BLaER1 treated with 17β-estradiol and CSF1 and Interleukin-3, amounts not matched to agents 10 nM and 100 nM (cell line): ENCODE results near the gene GRIN2A.
A peak's percentile ranks its signal among the peaks of the same experiment; 100 is the strongest.

Experiments
- H3K27ac ChIP-seq, 11 experiments: shearing (Covaris generic); formaldehyde crosslinking; 2 replicates each; pipeline ENCODE4 v1.8.1; 2022
- H3K27me3 ChIP-seq, 11 experiments: shearing (Covaris generic); formaldehyde crosslinking; 2 replicates each; pipeline ENCODE4 v1.8.1; 2022
- H3K36me3 ChIP-seq, 11 experiments: shearing (Covaris generic); formaldehyde crosslinking; 2 replicates each; pipeline ENCODE4 v1.8.1; 2022
- H3K4me1 ChIP-seq, 10 experiments: shearing (Covaris generic); formaldehyde crosslinking; 2 replicates each; pipeline ENCODE4 v1.8.1; 2022
- H3K4me2 ChIP-seq, 11 experiments: shearing (Covaris generic); formaldehyde crosslinking; 2 replicates each; pipeline ENCODE4 v1.8.1; 2022
- H3K4me3 ChIP-seq, 10 experiments: shearing (Covaris generic); formaldehyde crosslinking; 2 replicates each; pipeline ENCODE4 v1.8.1; 2022
- H3K9ac ChIP-seq, 11 experiments: shearing (Covaris generic); formaldehyde crosslinking; 2 replicates each; pipeline ENCODE4 v1.8.1; 2022
- H3K9me3 ChIP-seq, 11 experiments: shearing (Covaris generic); formaldehyde crosslinking; replicated peaks in 1 of 11; 2 replicates each; pipeline ENCODE4 v1.8.1; 2022
- H4K20me1 ChIP-seq, 11 experiments: shearing (Covaris generic); formaldehyde crosslinking; 2 replicates each; pipeline ENCODE4 v1.8.1; 2022
- Cebpa-rat ChIP-seq, 11 experiments: shearing (Covaris generic); IDR thresholded peaks; 2 replicates each; pipeline ENCODE4 v1.8.1; 2022

The GRIN2A gene

DNA sequence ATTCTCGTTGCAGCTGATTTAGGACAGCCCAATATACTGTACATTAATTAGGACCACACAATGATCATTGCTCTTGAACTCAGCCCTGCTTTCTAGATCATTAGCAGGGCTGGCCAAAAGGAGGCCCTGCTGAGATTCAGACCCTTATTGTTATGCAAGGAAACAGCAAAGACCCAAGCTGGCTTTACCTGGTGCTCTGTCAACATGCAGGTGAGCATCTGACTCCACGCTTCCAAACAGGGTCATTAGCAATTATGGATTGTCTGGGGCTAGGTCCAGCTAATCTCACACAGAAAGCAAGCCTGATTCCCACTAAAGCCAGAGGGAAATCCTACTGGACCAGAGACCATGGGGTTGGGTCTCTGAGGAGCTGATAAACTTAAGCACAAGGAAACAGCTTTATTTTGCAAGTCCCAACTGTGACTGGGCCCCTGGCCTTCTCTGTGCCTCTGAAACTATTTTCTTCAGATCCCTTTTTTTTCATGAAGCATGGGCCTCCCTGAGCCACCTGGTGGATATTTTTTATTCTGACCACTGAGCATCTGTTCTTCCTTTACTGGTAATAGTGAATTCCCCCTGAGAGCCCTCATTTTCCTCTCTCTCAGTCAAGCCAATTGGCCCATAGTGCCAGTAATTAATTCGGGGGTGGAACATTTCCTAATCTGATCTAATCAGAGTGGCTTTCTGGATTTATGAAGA, 236.1 kb downstream of the GRIN2A start:
- H3K4me1 ChIP-seq, result no peaks in the 10 kb centered on the region
- no peaks in the 10 kb centered on the region for H3K27me3 ChIP-seq
- H3K4me3 ChIP-seq, result no peak overlapping the region
- H4K20me1 ChIP-seq, result no peaks in the 10 kb centered on the region
- H3K4me2 ChIP-seq, result no peak overlapping the region
- H3K9ac ChIP-seq, result no peak overlapping the region
- TF ChIP-seq Cebpa-rat (IDR thresholded peaks at IDR 0.05), result no peak
- H3K27ac ChIP-seq, result no peak overlapping the region
- H3K36me3 ChIP-seq, result no peaks in the 10 kb centered on the region
- no peaks in the 10 kb centered on the region for H3K9me3 ChIP-seq

DNA sequence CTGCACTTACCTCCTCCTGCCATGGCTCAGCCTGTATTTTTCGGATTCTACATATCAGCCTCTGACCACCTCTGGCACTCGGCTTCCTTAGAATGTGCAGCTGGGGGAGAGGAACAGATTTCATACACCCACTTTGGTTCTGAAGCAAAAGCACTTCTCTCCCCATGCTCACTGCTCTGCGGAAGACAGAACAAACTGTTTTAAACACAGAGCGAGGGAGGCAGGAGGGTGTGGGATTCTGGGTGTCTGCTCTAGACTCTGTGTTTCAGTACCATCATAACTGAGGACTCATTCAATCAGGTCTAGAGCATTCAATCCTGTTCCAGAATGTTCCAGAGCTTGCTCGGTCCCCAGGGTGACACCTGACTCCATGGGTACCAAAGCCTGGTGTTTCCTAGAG, 239.1 kb downstream of the GRIN2A start:
- no peaks in the 10 kb centered on the region for H3K9me3 ChIP-seq
- no peaks in the 10 kb centered on the region for H3K4me1 ChIP-seq
- no peak overlapping the region for H3K9ac ChIP-seq
- TF ChIP-seq Cebpa-rat (IDR thresholded peaks at IDR 0.05), result no peak
- H3K27me3 ChIP-seq, result no peaks in the 10 kb centered on the region
- H3K4me3 ChIP-seq, result no peak overlapping the region
- H3K27ac ChIP-seq, result no peak overlapping the region
- no peak overlapping the region for H3K4me2 ChIP-seq
- H3K36me3 ChIP-seq, result no peaks in the 10 kb centered on the region
- H4K20me1 ChIP-seq, result no peaks in the 10 kb centered on the region

DNA sequence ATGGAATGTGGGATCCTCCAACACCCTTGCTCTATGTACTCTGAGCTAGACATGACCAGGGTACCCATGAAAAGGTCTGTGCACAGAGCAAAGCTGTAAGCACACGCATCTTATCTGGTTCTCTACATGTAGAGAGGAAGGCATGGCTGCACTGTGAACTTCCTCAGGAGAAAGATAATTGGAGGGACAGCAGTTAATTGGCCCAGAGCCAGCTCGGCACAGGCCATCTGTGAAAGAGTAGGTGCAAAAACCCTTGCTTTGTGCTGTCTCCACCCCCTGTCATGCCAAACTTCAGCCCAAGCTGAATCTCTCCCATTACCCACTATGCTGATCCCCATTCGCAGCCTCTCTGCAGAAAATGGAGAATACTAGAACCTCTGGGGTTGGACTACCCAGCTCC, 241.0 kb downstream of the GRIN2A start:
- H3K4me1 ChIP-seq, result no peaks in the 10 kb centered on the region
- H3K4me2 ChIP-seq, result no peak overlapping the region
- no peaks in the 10 kb centered on the region for H3K9me3 ChIP-seq
- H3K27me3 ChIP-seq, result no peaks in the 10 kb centered on the region
- H4K20me1 ChIP-seq, result no peaks in the 10 kb centered on the region
- no peak overlapping the region for H3K4me3 ChIP-seq
- TF ChIP-seq Cebpa-rat (IDR thresholded peaks at IDR 0.05), result no peak
- no peak overlapping the region for H3K27ac ChIP-seq
- H3K9ac ChIP-seq, result no peak overlapping the region
- no peaks in the 10 kb centered on the region for H3K36me3 ChIP-seq

DNA sequence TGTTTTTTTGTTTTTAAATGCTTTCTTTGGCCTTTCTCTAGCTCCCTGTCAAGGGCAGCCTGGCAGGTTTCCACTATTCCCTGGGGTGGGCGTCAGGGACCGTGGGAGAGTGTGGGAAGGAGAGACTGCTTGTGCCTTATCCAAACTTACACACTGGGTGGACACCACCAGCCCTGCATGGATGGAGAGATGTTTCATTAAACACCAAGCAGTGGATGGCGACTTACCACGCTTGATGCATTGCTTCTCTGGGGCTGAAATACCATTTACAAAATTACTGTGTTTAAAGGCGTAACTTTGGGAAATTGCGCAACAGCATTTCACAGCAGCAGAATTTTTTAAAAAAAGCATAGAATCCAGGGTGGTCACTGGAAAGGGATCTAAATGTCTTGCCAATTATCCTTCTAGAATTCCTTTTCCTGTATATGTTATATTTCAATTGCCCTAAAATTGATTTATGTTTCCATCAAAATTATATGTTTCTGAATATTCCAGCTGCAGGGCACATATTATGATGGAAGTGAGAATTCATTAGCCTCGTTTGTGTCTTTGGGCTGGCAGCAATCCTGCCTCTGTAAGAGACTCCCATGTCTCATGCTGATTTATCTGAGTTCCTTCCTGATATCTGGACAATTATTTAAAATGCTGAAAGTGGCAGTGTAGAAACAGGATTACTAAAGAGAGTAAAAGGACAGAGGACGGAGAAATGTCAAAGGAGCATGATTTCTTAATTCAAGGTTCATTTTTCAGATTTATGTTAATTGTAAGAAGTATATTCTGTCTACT, 247.3 kb downstream of the GRIN2A start:
- no peak overlapping the region for H3K4me3 ChIP-seq
- no peak overlapping the region for H3K27ac ChIP-seq
- no peaks in the 10 kb centered on the region for H3K9me3 ChIP-seq
- no peaks in the 10 kb centered on the region for H3K27me3 ChIP-seq
- no peaks in the 10 kb centered on the region for H3K36me3 ChIP-seq
- peak; percentile 47 to 91 (median 72); a peak in 19 of 22 replicates for TF ChIP-seq Cebpa-rat (IDR thresholded peaks at IDR 0.05)
- H3K4me2 ChIP-seq, result no peak overlapping the region
- H3K9ac ChIP-seq, result no peak overlapping the region
- no peaks in the 10 kb centered on the region for H4K20me1 ChIP-seq
- no peaks in the 10 kb centered on the region for H3K4me1 ChIP-seq

DNA sequence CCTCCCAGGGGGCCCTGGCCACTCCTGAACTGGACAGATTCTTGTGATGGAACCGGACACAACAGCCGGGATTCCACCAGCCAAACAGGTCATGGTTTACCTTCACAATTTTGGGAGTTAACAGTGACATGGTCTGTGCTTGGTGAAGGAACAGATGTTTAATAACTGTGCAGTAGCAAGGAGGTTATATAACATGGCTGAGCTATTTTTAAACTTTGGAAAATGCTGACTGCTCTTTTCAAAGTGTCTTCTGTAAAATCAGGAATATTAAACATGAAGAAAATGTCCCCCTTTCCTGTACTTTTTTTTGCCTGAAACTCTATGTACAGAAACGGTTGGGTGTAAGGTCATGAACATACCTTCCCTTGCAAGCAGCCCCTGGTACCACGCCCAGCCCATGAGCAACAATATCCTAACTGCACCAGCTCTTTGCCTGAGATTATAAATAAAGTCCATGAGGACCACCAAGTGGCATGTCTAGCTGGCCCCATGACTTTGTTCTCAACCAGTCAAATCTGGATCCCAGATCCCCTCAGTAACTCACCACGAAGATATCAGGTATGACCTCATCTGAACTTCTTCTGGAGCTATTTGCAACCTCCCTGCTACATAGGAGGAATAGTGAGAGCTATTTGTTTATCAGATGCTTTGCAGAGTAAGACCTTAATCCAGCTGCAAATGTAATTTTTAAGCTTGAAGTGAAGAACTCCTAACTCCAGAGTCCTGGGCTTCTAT, 249.1 kb downstream of the GRIN2A start:
- no peaks in the 10 kb centered on the region for H3K9me3 ChIP-seq
- no peak overlapping the region for H3K4me2 ChIP-seq
- no peak overlapping the region for H3K9ac ChIP-seq
- no peak for TF ChIP-seq Cebpa-rat (IDR thresholded peaks at IDR 0.05)
- no peak overlapping the region for H3K4me3 ChIP-seq
- peaks cover 0 to 11% (median 0%) of the 10 kb centered on the region in 10 experiments; a peak in 4 of 20 replicates for H3K4me1 ChIP-seq
- no peaks in the 10 kb centered on the region for H3K27me3 ChIP-seq
- no peak overlapping the region for H3K27ac ChIP-seq
- H4K20me1 ChIP-seq, result no peaks in the 10 kb centered on the region
- no peaks in the 10 kb centered on the region for H3K36me3 ChIP-seq

DNA sequence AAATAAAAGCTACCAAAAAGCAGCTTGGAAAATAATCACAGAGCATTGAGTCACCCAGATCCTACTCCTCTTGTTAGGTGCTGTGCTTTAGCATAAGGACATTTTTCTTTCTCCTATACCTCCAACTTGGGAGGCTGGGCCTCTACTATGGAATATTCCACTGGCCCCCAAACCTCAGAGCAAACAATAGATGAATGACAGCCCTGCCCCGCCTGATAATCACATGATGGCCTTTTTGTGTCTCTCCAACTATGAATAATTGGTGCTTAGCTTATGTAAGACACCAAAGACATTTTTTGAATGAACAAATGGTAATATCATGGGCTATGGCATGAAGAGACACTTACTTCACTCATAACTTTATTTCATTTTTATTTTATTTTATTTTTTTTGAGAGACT, 250.2 kb downstream of the GRIN2A start:
- H3K4me2 ChIP-seq, result no peak overlapping the region
- H3K4me1 ChIP-seq, result peaks cover 0 to 11% (median 0%) of the 10 kb centered on the region in 10 experiments; a peak in 4 of 20 replicates
- no peaks in the 10 kb centered on the region for H3K27me3 ChIP-seq
- no peak overlapping the region for H3K4me3 ChIP-seq
- no peaks in the 10 kb centered on the region for H3K36me3 ChIP-seq
- H4K20me1 ChIP-seq, result no peaks in the 10 kb centered on the region
- no peak overlapping the region for H3K27ac ChIP-seq
- H3K9ac ChIP-seq, result no peak overlapping the region
- no peak for TF ChIP-seq Cebpa-rat (IDR thresholded peaks at IDR 0.05)
- H3K9me3 ChIP-seq, result no peaks in the 10 kb centered on the region

DNA sequence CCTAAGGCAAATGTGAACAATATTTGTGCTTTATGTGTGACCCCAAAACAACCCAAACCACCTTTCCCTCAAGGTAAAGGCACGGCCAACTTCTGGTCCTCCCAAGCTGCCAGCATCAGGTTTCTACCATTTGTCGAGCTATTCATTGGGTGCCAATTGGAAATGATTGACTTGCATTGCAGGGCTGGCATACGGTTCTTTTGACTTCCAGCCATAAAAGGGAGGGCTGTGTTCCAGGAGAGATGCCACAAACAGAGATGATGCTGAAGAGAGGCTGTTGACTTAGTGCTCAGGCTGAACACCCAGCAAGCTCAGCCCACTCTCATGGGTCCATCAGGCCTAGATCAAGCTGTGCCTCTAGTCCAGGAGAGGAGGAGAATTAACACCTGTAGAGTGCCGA, 252.4 kb downstream of the GRIN2A start:
- H3K9ac ChIP-seq, result no peak overlapping the region
- H3K4me2 ChIP-seq, result no peak overlapping the region
- no peak overlapping the region for H3K4me3 ChIP-seq
- no peak overlapping the region for H3K27ac ChIP-seq
- H4K20me1 ChIP-seq, result no peaks in the 10 kb centered on the region
- no peaks in the 10 kb centered on the region for H3K9me3 ChIP-seq
- no peaks in the 10 kb centered on the region for H3K36me3 ChIP-seq
- no peak for TF ChIP-seq Cebpa-rat (IDR thresholded peaks at IDR 0.05)
- peaks cover 0 to 11% (median 0%) of the 10 kb centered on the region in 10 experiments; a peak in 4 of 20 replicates for H3K4me1 ChIP-seq
- H3K27me3 ChIP-seq, result no peaks in the 10 kb centered on the region

DNA sequence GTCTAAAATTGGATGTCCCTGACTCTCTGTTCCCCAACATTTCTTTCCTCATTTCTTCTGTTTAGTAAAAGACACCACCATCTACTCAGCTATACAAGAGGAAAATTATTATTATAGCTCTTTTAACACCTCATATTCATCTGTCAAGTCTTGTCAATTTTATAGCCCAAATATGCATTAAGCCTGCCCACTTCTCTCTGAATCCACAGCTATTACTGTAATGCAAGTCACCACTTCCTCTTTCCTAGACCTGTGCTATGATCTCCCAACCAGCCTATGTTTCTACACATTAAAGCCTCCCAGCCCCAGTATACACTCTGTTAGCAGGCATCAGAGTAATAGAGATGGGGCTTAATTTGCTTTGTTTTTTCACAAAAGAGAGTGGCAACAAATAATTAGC, 252.9 kb downstream of the GRIN2A start:
- no peak overlapping the region for H3K4me3 ChIP-seq
- no peaks in the 10 kb centered on the region for H3K36me3 ChIP-seq
- no peaks in the 10 kb centered on the region for H3K27me3 ChIP-seq
- no peaks in the 10 kb centered on the region for H4K20me1 ChIP-seq
- no peaks in the 10 kb centered on the region for H3K9me3 ChIP-seq
- H3K4me2 ChIP-seq, result no peak overlapping the region
- no peak overlapping the region for H3K27ac ChIP-seq
- no peak overlapping the region for H3K9ac ChIP-seq
- peaks cover 0 to 11% (median 0%) of the 10 kb centered on the region in 10 experiments; a peak in 4 of 20 replicates for H3K4me1 ChIP-seq
- TF ChIP-seq Cebpa-rat (IDR thresholded peaks at IDR 0.05), result no peak

DNA sequence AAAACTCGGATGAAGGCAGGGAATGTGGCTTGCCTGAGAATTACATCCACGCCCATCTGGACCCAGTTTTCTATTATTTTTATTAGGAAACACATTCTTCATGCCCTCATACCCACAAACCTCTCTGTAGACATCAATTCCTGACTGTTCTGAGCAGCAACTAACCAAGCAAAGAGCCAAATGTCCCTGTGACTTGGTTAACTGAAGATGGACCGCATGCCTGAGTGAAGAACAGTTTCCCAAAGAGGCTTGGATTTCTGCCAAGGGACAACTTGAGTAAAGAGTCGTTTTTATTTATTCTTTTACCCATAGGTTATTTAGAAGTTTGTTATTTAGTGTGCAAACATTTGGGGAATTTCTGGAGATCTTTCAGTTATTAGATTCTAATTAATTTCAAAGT, 259.8 kb downstream of the GRIN2A start:
- H3K27ac ChIP-seq, result no peak overlapping the region
- H3K4me1 ChIP-seq, result no peaks in the 10 kb centered on the region
- no peak overlapping the region for H3K4me3 ChIP-seq
- no peak overlapping the region for H3K9ac ChIP-seq
- H3K27me3 ChIP-seq, result no peaks in the 10 kb centered on the region
- H3K9me3 ChIP-seq, result no peaks in the 10 kb centered on the region
- no peak for TF ChIP-seq Cebpa-rat (IDR thresholded peaks at IDR 0.05)
- no peaks in the 10 kb centered on the region for H3K36me3 ChIP-seq
- H4K20me1 ChIP-seq, result no peaks in the 10 kb centered on the region
- no peak overlapping the region for H3K4me2 ChIP-seq
